ENCODE results near the gene CELF5. TPM values are rescaled to one million over a fixed set of nuclear protein-coding genes. Genes with fewer than 3 reads are reported as not detected.

The CELF5 gene
- total RNA-seq, 1 experiment from 2014 or later: 0.48 TPM

DNA sequence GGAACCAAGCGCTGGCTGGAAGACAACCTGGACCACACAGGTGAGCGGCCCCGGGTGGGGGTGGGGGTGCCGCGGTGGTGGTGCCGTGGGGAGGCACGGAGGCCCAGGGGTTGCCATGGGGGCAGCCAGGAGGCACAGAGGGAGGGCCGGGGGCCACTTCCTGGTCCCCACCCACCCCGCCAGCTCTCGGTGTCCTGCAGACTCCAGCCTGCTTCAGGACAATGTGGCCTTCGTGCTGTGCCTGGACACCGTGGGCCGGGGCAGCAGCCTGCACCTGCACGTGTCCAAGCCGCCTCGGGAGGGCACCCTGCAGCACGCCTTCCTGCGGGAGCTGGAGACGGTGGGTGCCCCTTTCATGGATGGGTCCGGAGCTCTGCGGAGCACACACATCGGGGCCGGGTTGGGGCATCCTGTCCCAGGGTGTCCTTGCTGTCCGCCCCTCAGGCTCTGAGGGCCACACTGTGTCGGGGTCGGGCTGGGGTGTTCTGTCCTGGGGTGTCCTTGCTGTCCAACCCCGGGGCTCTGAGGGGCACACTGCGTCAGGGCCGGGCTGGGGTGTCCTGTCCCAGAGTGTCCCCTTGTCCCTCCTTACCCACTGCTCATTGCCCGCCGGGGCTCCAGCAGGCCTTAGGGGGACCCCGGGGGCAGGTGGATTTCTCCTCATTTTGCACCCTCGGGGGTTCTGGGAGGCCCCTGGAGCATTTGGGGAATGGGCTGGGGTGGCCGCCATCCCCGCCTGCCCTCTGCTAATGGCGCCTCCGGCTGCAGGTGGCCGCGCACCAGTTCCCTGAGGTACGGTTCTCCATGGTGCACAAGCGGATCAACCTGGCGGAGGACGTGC, 20.4 kb upstream of the CELF5 start:
- H2AFZ ChIP-seq: no peak overlapping the region
- no TSS peak for BruUV-seq (replicated peaks)
- no peaks in the 10 kb centered on the region for H3K36me3 ChIP-seq (ENCODE audit: low read depth)
- H3K27me3 ChIP-seq (ENCODE audit: insufficient read depth, low read depth): no peaks in the 10 kb centered on the region
- no peak overlapping the region for H3K4me3 ChIP-seq
- no peak overlapping the region for H3K27ac ChIP-seq
- no peaks in the 10 kb centered on the region for H3F3A ChIP-seq (ENCODE audit: insufficient read depth, low read depth)
- ChIA-PET POLR2A (ENCODE audit: unreplicated experiment) (no interaction called here), CTCF (no interaction called here)
- H3K79me2 ChIP-seq (ENCODE audit: low read depth): no peaks in the 10 kb centered on the region
- no peak overlapping the region for H3K4me2 ChIP-seq
- no peaks in the 10 kb centered on the region for H3K4me1 ChIP-seq (replicated peaks; ENCODE audit: insufficient read depth)
- no peak for TF ChIP-seq EZH2 (IDR thresholded peaks at IDR 0.05; ENCODE audit: low read depth)
- TF ChIP-seq, protein P1, sequence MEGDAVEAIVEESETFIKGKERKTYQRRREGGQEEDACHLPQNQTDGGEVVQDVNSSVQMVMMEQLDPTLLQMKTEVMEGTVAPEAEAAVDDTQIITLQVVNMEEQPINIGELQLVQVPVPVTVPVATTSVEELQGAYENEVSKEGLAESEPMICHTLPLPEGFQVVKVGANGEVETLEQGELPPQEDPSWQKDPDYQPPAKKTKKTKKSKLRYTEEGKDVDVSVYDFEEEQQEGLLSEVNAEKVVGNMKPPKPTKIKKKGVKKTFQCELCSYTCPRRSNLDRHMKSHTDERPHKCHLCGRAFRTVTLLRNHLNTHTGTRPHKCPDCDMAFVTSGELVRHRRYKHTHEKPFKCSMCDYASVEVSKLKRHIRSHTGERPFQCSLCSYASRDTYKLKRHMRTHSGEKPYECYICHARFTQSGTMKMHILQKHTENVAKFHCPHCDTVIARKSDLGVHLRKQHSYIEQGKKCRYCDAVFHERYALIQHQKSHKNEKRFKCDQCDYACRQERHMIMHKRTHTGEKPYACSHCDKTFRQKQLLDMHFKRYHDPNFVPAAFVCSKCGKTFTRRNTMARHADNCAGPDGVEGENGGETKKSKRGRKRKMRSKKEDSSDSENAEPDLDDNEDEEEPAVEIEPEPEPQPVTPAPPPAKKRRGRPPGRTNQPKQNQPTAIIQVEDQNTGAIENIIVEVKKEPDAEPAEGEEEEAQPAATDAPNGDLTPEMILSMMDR (conservative IDR thresholded peaks at IDR 0.05): no peak
- intact Hi-C loops (cut with micrococcal nuclease; ENCODE audit: unreplicated experiment): no loop called here
- no peaks in the 10 kb centered on the region for H3K9me3 ChIP-seq (ENCODE audit: insufficient read depth, low read depth)
- no peaks in the 10 kb centered on the region for H3K9me2 ChIP-seq (ENCODE audit: insufficient read depth)
- no peaks in the 10 kb centered on the region for H4K20me1 ChIP-seq (ENCODE audit: insufficient read depth)
- DNase-seq: no peak

DNA sequence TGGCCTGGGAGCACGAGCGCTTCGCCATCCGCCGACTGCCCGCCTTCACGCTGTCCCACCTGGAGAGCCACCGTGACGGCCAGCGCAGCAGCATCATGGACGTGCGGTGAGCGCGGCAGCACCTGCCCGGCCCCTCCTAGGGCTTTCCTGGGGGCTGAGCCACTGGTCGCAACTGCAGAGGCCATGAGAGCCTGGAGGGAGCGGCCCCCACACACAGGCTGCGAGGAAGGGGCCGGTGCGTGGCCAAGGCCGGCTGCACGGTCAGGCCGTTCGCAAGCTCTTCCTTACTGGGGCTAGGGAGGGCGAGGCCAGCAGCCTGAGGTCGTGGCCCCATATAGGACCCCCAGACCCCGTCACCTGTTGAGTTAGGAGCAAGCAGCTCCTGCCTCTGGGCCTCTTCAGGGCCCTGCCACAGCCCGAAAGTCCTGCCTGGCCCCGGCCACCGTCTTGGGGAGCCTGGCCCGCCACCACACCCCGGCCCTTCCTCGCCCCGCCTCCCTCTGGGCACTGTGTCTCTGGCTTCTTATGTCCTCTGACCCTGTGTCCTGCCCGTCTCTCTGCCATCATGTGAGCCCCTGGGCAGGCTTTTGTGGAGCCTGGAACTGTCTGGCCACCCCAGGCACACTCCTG, 19.7 kb upstream of the CELF5 start:
- no peak overlapping the region for H3K27ac ChIP-seq
- no peaks in the 10 kb centered on the region for H4K20me1 ChIP-seq (ENCODE audit: insufficient read depth)
- H3F3A ChIP-seq (ENCODE audit: insufficient read depth, low read depth): no peaks in the 10 kb centered on the region
- no peak overlapping the region for H2AFZ ChIP-seq
- no peaks in the 10 kb centered on the region for H3K79me2 ChIP-seq (ENCODE audit: low read depth)
- no peaks in the 10 kb centered on the region for H3K36me3 ChIP-seq (ENCODE audit: low read depth)
- CTCF ChIA-PET: no interaction called here
- no peaks in the 10 kb centered on the region for H3K4me1 ChIP-seq (replicated peaks; ENCODE audit: insufficient read depth)
- intact Hi-C loops (cut with micrococcal nuclease; ENCODE audit: unreplicated experiment): no loop called here
- no peak overlapping the region for H3K4me3 ChIP-seq
- H3K9me2 ChIP-seq (ENCODE audit: insufficient read depth): no peaks in the 10 kb centered on the region
- no peak for DNase-seq
- BruUV-seq (replicated peaks): no TSS peak
- H3K27me3 ChIP-seq (ENCODE audit: insufficient read depth, low read depth): no peaks in the 10 kb centered on the region
- POLR2A ChIA-PET (ENCODE audit: unreplicated experiment): no interaction called here
- H3K9me3 ChIP-seq (ENCODE audit: insufficient read depth, low read depth): no peaks in the 10 kb centered on the region
- H3K4me2 ChIP-seq: no peak overlapping the region
- TF ChIP-seq, protein P1 (conservative IDR thresholded peaks at IDR 0.05): no peak
- no peak for TF ChIP-seq EZH2 (IDR thresholded peaks at IDR 0.05; ENCODE audit: low read depth)

DNA sequence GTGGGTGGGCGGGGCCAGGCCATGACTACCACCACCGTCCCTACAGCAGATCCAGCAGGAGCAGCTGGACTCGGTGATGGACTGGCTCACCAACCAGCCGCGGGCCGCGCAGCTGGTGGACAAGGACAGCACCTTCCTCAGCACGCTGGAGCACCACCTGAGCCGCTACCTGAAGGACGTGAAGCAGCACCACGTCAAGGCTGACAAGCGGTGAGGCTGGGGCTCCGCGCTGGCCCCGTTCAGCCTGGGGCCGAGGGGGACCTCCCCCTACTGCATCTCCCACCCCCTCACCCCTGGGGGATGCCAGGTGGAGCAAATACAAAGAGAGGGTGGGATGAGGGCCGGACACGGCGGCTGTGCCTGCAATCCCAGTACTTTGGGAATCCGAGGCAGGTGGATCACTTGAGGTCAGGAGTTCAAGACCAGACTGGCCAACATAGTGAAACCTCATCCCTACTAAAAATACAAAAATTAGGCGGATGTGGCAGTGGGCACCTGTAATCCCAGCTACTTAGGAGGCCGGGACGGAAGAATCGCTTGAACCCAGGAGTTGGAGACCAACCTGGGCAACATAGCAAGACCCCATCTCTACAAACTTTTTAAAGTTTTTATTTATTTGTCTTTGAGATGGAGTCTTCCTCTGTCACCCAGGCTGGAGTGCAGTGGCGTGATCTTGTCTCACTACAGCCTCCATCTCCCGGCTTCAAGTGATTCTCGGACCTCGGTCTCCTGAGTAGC, 18.1 kb upstream of the CELF5 start:
- Histone ChIP-seq H3K9me3 (ENCODE audit: insufficient read depth, low read depth) (no peaks in the 10 kb centered on the region), H3K36me3 (ENCODE audit: low read depth) (no peaks in the 10 kb centered on the region), H3K27ac (no peak overlapping the region), H3K9me2 (ENCODE audit: insufficient read depth) (no peaks in the 10 kb centered on the region), H4K20me1 (ENCODE audit: insufficient read depth) (no peaks in the 10 kb centered on the region), H3F3A (ENCODE audit: insufficient read depth, low read depth) (no peaks in the 10 kb centered on the region), H3K27me3 (ENCODE audit: insufficient read depth, low read depth) (no peaks in the 10 kb centered on the region), H3K4me3 (no peak overlapping the region), H2AFZ (no peak overlapping the region), H3K4me2 (no peak overlapping the region), H3K79me2 (ENCODE audit: low read depth) (no peaks in the 10 kb centered on the region), H3K4me1 (replicated peaks; ENCODE audit: insufficient read depth) (no peaks in the 10 kb centered on the region)
- POLR2A ChIA-PET (ENCODE audit: unreplicated experiment): no interaction called here
- no TSS peak for BruUV-seq (replicated peaks)
- DNase-seq: no peak
- CTCF ChIA-PET: no interaction called here
- TF ChIP-seq, protein P1 (conservative IDR thresholded peaks at IDR 0.05): no peak
- no peak for TF ChIP-seq EZH2 (IDR thresholded peaks at IDR 0.05; ENCODE audit: low read depth)
- intact Hi-C loops (cut with micrococcal nuclease; ENCODE audit: unreplicated experiment): no loop called here

All from PC-9 (cell line).